T47D (cell line): Measurements from ENCODE around the gene FCMR.

ENCODE experiments used
- DNase-seq, 2 experiments: peaks; one replicate each; pipeline versions ENCODE4 v3.0.0 to v3.0.0-alpha.2; 2011 to 2012; ENCODE audit warnings: low read depth in 1 of 2, low spot score in 1 of 2
- JUND ChIP-seq: IDR thresholded peaks from 2 replicates; pipeline ENCODE4 v1.6.1; 2012; ENCODE audit warnings: low read depth
- in situ Hi-C: cut with HindIII; loops from 2 replicates; pipeline ENCODE4 v1.10.0; 2016; ENCODE audit warnings: low sequenced_read_pairs, low pct_unique_long_range_greater_than_20kb

FCMR gene

DNA sequence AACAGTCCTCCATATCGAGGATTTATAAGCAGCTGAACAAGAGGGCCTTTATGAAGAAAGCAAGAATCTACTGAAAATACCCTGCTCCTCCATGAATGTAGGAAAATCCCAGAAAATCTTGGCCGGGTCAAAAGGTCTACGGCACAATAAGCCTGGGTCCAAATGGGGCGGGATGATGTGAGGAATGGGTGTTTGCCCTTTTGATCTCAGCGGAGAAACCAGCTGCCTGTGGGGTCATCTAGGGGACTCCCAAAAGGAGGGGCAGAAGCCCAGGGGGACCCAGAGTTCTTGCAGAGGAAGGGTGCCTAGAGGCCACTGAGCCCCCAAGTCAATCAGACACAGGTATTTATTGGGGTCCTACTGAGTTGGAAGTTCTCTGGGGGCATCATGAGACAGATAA lies 35.9 kb upstream of the FCMR start:
- no peak for DNase-seq

DNA sequence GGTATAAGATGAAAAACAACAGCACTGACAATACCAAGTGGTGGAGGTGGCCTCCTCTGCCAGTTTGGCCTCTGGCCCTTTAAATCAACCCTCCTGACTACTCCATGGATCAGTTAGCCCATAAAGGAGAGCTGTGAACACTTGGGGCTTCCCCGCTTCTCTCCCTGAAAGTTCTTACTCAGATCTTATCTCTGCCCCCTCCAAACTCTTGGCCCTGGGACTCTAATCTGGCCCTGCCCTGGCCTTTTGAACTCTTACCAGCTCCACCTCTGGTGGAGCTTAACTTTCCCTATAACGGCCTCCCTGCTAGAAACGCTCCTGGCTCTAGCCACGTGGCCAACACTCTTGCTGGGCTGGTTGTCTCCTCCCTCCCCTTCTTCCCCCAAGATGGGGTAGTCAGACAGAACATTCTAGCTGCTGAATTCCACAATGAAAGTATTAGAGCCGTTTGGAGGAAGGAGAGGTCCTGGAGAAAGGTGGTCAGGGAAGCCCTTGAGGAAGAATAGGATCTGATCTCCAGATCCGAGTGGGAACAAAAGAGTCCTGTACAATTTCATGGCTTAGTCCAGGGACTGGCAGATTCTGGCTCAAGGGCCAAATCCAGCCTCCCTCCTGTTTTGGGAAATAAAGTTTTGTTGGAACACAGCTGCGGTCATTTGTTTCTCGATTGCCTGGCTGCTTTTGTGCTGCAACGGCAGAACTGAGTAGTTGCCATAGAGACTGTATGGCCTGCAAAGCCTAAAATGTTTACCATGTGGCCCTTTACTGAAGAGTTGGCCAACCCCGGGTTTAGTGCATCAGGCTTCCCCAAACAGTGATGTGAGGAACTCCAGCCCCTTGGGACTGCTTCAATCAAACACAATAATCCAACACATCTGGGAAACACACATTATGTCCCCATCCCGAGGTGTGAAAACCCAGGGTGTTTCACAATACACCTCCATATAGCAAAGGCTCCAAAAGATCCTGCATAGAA lies 34.0 kb upstream of the FCMR start:
- in situ Hi-C loops, result no loop called here
- no peak for TF ChIP-seq JUND
- DNase-seq, result no peak

More for the DNA sequence above, 35.9 kb upstream of the FCMR start:
- no peak for TF ChIP-seq JUND
- in situ Hi-C loops, result no loop called here

DNA sequence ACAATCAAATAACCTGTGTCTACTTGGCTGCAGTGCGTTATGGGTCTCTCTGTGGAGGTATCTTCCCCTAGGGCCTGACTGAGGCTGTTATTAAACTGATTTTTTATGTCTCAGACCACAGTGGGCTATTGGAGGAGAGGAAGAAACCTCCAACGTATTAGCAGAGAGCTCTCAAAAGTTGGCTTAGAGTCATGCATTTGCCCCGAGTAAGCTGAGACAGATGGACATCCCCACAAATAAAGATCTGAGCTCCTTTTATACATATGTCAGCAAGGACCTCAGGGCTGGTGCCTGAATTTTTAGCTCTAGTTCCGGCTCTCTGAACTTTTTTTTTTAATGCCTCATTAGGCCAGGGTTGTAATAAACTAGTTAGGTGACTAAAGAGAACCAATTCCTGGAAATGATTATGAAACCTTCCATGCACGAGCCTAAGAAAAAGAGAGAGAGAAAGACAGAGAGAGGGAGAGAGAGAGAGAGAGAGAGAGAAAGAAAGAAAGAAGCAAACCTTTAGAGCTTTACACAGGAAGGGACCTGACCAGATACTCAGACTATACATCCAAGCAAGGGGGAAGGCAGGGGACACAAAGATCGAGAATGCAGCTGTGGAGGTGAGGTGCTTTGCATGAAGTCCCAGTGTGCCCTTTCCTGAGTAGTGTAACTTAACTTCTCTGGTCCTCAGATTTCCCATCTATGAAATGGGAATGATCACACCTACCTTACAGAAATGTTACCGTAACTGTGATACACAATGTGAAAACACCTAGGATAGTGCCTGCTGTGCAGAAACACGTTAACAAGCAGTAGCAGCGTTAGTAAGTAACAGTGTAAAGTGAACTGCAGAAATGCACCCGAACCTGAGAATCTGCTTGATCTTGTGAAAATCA lies 33.0 kb upstream of the FCMR start:
- in situ Hi-C loops, result no loop called here
- no peak for TF ChIP-seq JUND
- no peak for DNase-seq

DNA sequence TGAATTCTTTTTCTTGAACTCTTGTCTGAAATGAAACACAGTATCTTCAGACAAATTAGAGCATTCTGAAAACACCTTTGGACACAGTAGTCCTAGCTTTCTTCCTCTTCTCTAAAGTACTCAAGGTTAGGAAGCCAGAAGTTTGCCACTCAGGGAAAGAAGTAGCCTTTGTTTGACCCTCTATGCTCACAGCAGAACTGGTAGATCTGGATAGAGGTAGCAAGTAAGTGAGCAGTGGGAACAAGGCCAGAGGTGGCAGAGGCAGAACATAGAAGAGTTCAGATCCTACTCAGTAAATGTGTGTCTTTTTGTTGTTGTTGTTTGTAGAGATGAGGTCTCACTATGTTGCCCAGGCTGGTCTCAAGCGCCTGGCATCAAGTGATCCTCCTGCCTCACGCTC lies 31.9 kb upstream of the FCMR start:
- in situ Hi-C loops, result no loop called here

DNA sequence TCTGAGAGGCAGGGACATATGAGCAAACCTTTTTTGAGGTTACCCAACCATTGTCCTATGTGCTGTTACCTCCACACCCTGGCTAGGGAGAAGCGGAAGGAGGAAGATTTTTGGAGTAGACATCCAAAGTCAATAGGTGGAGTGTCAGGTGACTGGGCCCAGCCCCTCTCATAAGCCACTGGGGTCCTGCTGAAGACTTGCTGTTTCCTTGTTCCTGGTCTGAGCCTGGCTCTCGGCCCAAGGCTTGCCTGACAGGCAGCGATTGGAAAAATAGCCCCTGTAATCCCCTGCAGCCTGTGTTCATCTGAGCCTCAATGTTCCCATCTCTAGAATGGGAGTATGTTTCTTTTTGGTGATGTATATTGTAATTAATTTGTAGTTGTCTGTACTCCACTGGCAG lies 31.4 kb upstream of the FCMR start:
- TF ChIP-seq JUND, result no peak
- DNase-seq, result peak in 1 of 2 experiments; percentile 45
- in situ Hi-C loops, result no loop called here

More for the DNA sequence above, 31.9 kb upstream of the FCMR start:
- no peak for TF ChIP-seq JUND
- DNase-seq, result peak; percentile 51 to 90

DNA sequence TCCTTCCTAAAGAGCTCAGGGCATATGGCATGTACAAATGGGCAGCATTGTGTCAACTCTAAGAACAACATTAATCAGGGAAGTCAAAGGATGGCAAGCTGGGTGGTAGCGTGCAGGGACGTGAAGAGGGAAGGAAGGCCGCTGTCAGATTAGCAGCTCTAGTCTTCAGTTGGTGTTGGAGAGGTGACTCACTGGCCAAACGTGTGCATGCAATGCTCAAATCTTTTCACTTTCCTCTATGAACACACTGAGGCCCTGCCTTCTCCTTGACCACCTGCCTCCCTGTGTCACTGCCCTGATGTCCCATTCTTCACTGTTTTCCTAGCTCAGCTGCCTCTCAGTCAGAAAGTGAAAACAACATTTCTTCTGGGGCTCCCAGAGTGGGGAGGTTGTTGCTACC lies 30.4 kb upstream of the FCMR start:
- in situ Hi-C loops, result no loop called here
- TF ChIP-seq JUND, result no peak
- no peak for DNase-seq

DNA sequence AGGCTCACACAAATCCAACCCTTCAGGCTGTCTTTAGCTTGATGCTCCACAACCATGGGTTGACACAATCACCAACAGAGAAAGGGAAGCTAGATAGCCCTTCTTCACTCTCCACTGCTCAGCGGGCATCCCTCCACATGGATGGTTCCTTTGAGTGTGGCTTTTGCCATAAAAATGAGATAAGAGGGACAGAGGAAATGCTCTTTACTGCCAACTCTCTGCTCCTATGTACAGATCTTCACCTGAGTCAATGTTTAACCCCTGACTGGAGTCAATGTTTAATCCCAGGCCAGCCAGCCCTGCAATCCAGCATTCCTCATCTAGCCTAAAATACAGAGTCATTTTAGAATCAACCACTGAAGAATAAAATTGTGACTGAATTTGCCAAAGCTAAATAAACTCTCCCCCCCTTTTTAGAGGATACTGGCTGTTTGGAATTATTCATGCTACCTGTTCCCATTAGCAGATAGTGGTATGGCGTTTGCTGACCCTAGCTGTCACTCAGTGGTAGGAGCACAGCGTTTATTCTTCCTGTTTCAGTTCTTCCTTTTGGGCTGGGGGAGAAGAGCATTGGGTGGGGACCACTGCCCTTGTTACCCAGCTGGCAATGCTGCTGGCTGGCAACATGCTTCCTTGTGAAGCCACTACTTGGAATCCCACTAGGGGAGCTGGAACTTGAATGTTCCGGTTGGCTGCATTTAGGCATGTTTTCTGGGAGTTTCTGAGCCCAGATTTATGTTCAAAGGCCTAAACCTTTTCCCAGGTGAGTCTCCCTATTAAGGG lies 29.8 kb upstream of the FCMR start:
- in situ Hi-C loops, result no loop called here
- DNase-seq, result no peak
- no peak for TF ChIP-seq JUND

DNA sequence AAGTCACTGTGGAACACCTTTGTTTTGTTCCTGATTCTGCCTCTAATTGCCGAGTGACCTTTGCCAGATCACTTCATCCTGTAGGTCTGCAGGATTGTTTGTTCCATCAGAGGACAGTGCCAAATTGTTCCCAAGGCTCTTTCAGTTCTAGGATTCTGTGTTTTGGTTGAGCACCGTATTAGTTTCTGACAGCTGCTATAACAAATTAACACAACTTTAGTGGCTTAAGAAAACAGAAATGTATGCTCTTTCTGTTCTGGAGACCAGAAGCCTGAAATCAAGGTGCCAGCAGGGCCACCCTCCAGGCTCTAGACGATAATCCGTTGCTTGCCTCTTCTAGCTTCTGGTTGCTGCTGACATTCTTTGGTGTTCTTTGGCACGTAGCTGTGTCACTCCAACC lies 27.9 kb upstream of the FCMR start:
- in situ Hi-C loops, result no loop called here
- no peak for DNase-seq
- no peak for TF ChIP-seq JUND

DNA sequence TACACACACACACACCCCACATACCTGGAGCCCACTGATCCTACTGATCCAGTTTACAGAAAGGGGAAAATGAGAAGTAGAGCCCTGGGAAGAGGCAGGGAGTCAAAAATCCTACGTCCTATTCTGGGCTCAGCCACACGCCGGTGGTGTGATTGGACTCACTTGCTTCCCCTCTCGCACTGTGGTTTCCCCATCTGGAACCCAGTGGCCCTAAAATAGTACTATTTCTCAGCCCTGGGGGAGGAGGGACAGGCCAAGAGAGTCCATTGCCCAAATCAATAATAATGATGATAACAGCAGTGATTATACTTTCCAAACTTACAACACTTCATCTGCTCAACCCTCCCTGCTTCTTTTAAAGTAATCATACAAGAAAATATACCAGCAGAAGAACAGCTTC lies 27.5 kb upstream of the FCMR start:
- no peak for DNase-seq
- no peak for TF ChIP-seq JUND
- in situ Hi-C loops, result no loop called here

DNA sequence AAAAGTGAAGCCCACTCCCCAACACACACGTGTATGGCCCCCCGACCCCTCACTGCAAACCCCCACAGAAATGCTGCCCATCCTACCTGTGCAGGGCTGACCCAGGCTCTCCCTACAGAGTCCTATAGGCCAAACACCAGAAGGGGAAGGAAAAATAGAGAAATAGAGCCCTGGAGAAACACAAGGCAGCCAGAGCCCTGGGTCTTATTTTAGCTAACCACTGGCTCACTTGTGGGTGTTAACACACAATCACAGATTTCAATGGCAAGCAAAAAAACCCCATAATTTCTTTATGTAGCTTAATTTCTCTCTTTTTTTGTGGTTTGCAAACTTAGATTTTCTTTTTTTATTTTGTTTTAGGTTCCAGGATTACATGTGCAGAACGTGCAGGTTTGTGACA lies 25.5 kb upstream of the FCMR start:
- DNase-seq, result no peak
- in situ Hi-C loops, result no loop called here
- TF ChIP-seq JUND, result no peak

DNA sequence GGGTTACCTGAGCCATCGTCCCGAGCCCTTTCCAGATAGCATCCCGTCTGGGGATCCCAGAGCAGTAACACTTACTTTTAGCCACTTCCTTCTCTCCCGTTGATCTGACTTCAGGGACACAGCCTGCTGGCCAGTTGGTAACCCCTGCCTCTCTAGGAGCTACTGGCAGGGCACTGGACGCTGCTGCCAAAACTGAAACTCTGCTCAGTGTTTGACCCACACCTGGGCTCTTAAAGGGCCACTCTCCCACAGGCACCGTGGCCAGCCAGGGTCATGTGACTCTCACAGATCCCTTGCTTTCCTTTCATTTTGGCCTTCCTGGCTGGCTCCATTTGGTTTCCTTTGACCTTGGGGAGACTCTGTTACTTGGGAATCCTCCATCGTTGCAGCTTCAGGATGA lies 24.5 kb upstream of the FCMR start, which contains the start of gene PIGR:
TSS of gene PIGR (minus strand) at position 206 of the 400 bp plus-strand sequence. CDS start 5,935 bp downstream, outside the sequence.
- no peak for TF ChIP-seq JUND
- in situ Hi-C loops, result no loop called here
- DNase-seq, result no peak

DNA sequence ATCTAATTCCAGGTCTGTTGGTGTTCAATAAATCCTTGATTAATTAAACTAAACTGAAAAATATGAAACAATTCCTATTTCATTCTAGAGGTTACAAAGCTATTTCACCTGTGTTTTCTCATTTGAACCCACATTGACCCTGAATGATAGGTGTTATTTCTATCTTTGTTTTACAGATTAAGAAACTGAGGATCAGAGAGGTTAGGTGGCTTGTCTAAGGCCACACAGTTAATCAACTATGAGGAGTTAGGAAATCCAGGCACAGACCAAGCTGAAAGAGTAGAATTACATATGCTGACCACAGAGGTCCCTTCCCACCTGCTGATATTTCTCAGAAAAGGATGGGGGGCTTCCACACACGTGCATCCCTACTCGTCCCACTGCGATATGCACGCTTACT lies 24.0 kb upstream of the FCMR start:
- no peak for DNase-seq
- TF ChIP-seq JUND, result no peak
- in situ Hi-C loops, result no loop called here
